ENCODE data around the gene IL33. TPM values are rescaled to one million over a fixed set of nuclear protein-coding genes. Genes with fewer than 3 reads are reported as not detected.

The IL33 gene
- total RNA-seq, 4 donors from 2014 or later: 1.6 to 3.1 (median 1.9) TPM

- DNase-seq (no peak), ATAC-seq (no peak)
- intact Hi-C loops (cut with DNase I; ENCODE audit: low total_unique reads): loop anchor here (5.0 kb wide), 1 partner anchor 38 kb away; no protein-coding TSS in a partner anchor
- H3K27me3 ChIP-seq: no peaks in the 10 kb centered on the region
- H3K4me3 ChIP-seq: no peak overlapping the region
- H3K9me3 ChIP-seq: no peaks in the 10 kb centered on the region
- in situ Hi-C loops (cut with MboI; ENCODE audit: low sequenced_read_pairs in 4 of 4): no loop called here
- H3K4me1 ChIP-seq: no peaks in the 10 kb centered on the region
- no peak overlapping the region for H3K27ac ChIP-seq
- TF ChIP-seq CTCF (IDR thresholded peaks at IDR 0.05 in 4 of 5, conservative IDR thresholded peaks at IDR 0.05 in 1 of 5): no peak
- TF ChIP-seq POLR2A (IDR thresholded peaks at IDR 0.05): no peak
- H3K36me3 ChIP-seq: no peaks in the 10 kb centered on the region
These were observed 18.4 kb downstream of the IL33 start for GRCh38 chr9:6234014-6234413.

DNA sequence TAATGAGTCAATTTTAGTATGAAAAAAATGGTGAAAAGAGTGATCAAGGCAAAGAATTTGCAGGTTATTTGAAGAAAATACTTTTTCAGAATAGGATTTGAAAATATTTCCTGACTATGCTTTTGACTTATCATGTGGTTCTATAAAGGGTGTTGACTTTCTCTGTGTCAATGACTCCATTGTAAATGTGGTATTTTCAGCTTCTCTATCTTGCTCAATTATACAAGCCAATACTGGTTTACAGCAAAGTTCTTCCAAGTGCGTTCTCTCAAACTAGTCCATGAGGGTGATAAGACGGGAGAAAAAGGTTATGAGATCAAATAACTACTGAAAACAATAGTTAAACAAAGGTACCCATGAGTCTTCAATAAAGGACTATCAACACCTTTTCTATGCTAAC lies 21.7 kb downstream of the IL33 start:
- Histone ChIP-seq H3K27ac (no peak overlapping the region), H3K27me3 (no peaks in the 10 kb centered on the region), H3K36me3 (no peaks in the 10 kb centered on the region), H3K9me3 (no peaks in the 10 kb centered on the region), H3K4me1 (no peaks in the 10 kb centered on the region), H3K4me3 (no peak overlapping the region)
- no peak for TF ChIP-seq POLR2A (IDR thresholded peaks at IDR 0.05)
- no peak for TF ChIP-seq CTCF (IDR thresholded peaks at IDR 0.05 in 4 of 5, conservative IDR thresholded peaks at IDR 0.05 in 1 of 5)
- ATAC-seq (no peak), DNase-seq (no peak)
- in situ Hi-C loops (cut with MboI; ENCODE audit: low sequenced_read_pairs in 4 of 4) (no loop called here), intact Hi-C loops (cut with DNase I; ENCODE audit: low total_unique reads) (no loop called here)

DNA sequence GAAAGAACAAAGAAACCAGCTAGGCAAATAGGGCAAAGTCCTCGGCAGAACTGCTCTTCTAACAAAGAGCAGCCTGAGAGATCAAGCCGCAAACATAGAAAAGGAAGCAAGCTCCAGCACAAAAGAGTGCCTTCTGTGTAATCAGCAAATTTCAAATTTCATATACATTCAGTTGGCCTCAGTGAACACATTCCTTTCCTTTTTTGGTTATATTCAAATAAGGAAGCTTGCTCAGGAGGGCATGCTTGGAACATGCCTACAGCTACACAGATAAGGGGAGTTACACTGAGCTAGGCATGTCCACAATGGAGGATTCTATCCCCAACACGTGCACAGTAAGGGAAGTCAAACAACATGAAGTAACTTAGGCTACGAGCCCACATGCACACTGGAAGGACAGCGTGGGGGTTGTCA lies 23.4 kb downstream of the IL33 start:
- Histone ChIP-seq H3K4me1 (no peaks in the 10 kb centered on the region), H3K4me3 (no peak overlapping the region), H3K9me3 (no peaks in the 10 kb centered on the region), H3K27me3 (no peaks in the 10 kb centered on the region), H3K36me3 (no peaks in the 10 kb centered on the region), H3K27ac (no peak overlapping the region)
- TF ChIP-seq POLR2A (IDR thresholded peaks at IDR 0.05) (no peak), CTCF (IDR thresholded peaks at IDR 0.05 in 4 of 5, conservative IDR thresholded peaks at IDR 0.05 in 1 of 5) (no peak)
- DNase-seq: no peak
- intact Hi-C loops (cut with DNase I; ENCODE audit: low total_unique reads) (no loop called here), in situ Hi-C loops (cut with MboI; ENCODE audit: low sequenced_read_pairs in 4 of 4) (no loop called here)
- ATAC-seq: no peak

DNA sequence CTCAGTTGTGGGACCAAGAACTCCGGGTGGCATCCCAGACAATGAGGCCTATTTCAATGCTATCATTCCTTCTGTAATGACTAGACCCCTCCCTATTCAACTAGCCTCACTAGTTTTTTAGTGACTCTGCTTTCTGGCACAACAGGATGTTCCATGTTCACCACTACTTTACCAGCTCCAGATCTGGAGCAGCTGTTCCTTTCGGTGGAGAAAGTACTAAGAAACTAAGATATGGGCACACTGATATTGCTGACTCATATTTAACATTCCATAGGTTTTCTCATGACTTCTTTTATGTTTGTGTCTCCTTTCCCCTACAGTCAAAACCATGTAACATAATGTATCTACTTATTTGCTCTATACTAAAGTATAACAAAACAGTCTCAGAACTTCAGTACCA lies 24.1 kb downstream of the IL33 start:
- no peak for ATAC-seq
- in situ Hi-C loops (cut with MboI; ENCODE audit: low sequenced_read_pairs in 4 of 4): no loop called here

More for the DNA sequence above, 24.1 kb downstream of the IL33 start:
- Histone ChIP-seq H3K4me3 (no peak overlapping the region), H3K9me3 (no peaks in the 10 kb centered on the region), H3K4me1 (no peaks in the 10 kb centered on the region), H3K27me3 (no peaks in the 10 kb centered on the region), H3K36me3 (no peaks in the 10 kb centered on the region), H3K27ac (no peak overlapping the region)
- intact Hi-C loops (cut with DNase I; ENCODE audit: low total_unique reads): no loop called here
- no peak for DNase-seq
- TF ChIP-seq POLR2A (IDR thresholded peaks at IDR 0.05): no peak
- TF ChIP-seq CTCF (IDR thresholded peaks at IDR 0.05 in 4 of 5, conservative IDR thresholded peaks at IDR 0.05 in 1 of 5): no peak
